ENCODE results near the gene CTNNA3. TPM values are rescaled to one million over a fixed set of nuclear protein-coding genes. Genes with fewer than 3 reads are reported as not detected.

CTNNA3 gene
- total RNA-seq, 1 experiment from 2014 or later, result 0.32 TPM

DNA sequence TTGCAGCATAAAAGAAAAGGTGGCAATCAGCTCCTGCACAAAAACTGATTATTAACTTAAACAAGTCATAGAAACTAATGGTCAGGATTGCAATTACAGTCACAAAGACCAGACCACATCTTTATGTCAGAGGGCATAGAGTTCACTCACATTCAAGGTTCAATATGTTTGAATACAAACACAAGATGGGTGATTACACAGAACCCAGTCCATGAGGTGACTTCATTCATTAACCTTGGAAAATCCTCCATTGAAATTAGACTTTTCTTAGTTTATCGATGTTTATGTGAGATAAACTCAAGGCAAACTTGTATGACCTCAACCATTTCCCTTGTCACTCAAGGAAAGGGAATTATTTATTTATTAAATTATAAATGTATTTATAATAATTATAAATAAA is 1158.8 kb downstream of the CTNNA3 start:
- H3K9ac ChIP-seq (ENCODE audit: low read length), result no peak overlapping the region
- H4K20me1 ChIP-seq (ENCODE audit: insufficient read depth), result no peaks in the 10 kb centered on the region
- BruUV-seq (replicated peaks), result no TSS peak
- H3K79me2 ChIP-seq (ENCODE audit: insufficient read depth, low read length), result no peaks in the 10 kb centered on the region
- RAD21 ChIA-PET (ENCODE audit: low non-redundant PET in 1 of 2, low total read pairs in 2 of 2, uncharacterized antibody in 2 of 2, unreplicated experiment in 2 of 2), result no interaction called here
- no peaks in the 10 kb centered on the region for H3K4me1 ChIP-seq (ENCODE audit: control insufficient read depth in 1 of 2, insufficient read depth in 2 of 2, low read length in 2 of 2)
- no peaks in the 10 kb centered on the region for H3K9me2 ChIP-seq (ENCODE audit: insufficient read depth)
- intact Hi-C loops (cut with micrococcal nuclease), result no loop called here
- DNase-seq (ENCODE audit: low read depth, low spot score) (no peak), ATAC-seq (no peak)
- H3K27ac ChIP-seq (ENCODE audit: low read depth, low read length), result no peak overlapping the region
- H3K4me2 ChIP-seq (ENCODE audit: low read length), result no peak overlapping the region
- CTCF ChIA-PET, result no interaction called here
- H3K27me3 ChIP-seq (ENCODE audit: insufficient read depth, low read length), result no peaks in the 10 kb centered on the region
- no peak overlapping the region for H2AFZ ChIP-seq (ENCODE audit: low read depth, low read length, poor library complexity, severe bottlenecking)
- no peaks in the 10 kb centered on the region for H3K36me3 ChIP-seq (ENCODE audit: control insufficient read depth in 1 of 2, insufficient read depth in 2 of 2, low read length in 2 of 2)
- POLR2A ChIA-PET, result no interaction called here
- H3K9me3 ChIP-seq (ENCODE audit: control insufficient read depth in 1 of 2, insufficient read depth in 1 of 2, low read depth in 1 of 2, low read length in 2 of 2), result no peaks in the 10 kb centered on the region
- H3K4me3 ChIP-seq (replicated peaks in 1 of 2; ENCODE audit: low read depth in 1 of 2, low read length in 2 of 2), result no peak overlapping the region
- TF ChIP-seq EZH2phosphoT487 (IDR thresholded peaks at IDR 0.05; ENCODE audit: borderline replicate concordance) (no peak), TCF7L2 (IDR thresholded peaks at IDR 0.05; ENCODE audit: borderline replicate concordance, extremely low read depth, insufficient read depth, insufficient read length) (no peak)

DNA sequence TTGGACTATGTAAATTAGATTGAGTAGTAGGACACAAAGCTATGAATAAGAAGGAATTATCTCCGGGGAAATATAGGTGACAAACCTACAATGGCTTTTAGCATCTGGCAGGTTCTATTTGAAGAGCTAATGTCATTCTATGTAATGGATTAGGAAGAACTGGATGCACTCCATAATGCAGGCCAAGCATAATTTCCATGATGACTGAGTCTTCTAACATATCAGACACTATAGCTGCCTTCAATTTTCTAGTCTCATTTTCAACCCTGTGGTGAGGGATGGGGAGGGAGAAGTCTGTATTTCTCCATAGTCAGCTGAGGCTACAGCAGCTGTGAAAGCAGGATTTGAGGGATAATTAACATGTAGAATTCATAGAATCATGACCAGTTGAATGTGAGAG is 1160.6 kb downstream of the CTNNA3 start:
- no peaks in the 10 kb centered on the region for H3K27me3 ChIP-seq (ENCODE audit: insufficient read depth, low read length)
- H3K4me3 ChIP-seq (replicated peaks in 1 of 2; ENCODE audit: low read depth in 1 of 2, low read length in 2 of 2), result no peak overlapping the region
- POLR2A ChIA-PET, result no interaction called here
- CTCF ChIA-PET, result no interaction called here
- BruUV-seq (replicated peaks), result no TSS peak
- H4K20me1 ChIP-seq (ENCODE audit: insufficient read depth), result no peaks in the 10 kb centered on the region
- intact Hi-C loops (cut with micrococcal nuclease), result no loop called here
- RAD21 ChIA-PET (ENCODE audit: low non-redundant PET in 1 of 2, low total read pairs in 2 of 2, uncharacterized antibody in 2 of 2, unreplicated experiment in 2 of 2), result no interaction called here
- DNase-seq (ENCODE audit: low read depth, low spot score) (no peak), ATAC-seq (no peak)
- H3K9me3 ChIP-seq (ENCODE audit: control insufficient read depth in 1 of 2, insufficient read depth in 1 of 2, low read depth in 1 of 2, low read length in 2 of 2), result no peaks in the 10 kb centered on the region
- no peak overlapping the region for H3K27ac ChIP-seq (ENCODE audit: low read depth, low read length)
- TF ChIP-seq, protein P1, sequence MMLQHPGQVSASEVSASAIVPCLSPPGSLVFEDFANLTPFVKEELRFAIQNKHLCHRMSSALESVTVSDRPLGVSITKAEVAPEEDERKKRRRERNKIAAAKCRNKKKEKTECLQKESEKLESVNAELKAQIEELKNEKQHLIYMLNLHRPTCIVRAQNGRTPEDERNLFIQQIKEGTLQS (IDR thresholded peaks at IDR 0.05), result no peak
- TF ChIP-seq ZFX (IDR thresholded peaks at IDR 0.05) (no peak), JUND (IDR thresholded peaks at IDR 0.05) (no peak), EZH2phosphoT487 (IDR thresholded peaks at IDR 0.05; ENCODE audit: borderline replicate concordance) (no peak), POLR2AphosphoS5 (IDR thresholded peaks at IDR 0.05; ENCODE audit: low read depth, low read length) (no peak), SIN3A (IDR thresholded peaks at IDR 0.05; ENCODE audit: low read depth) (no peak), POLR2A (IDR thresholded peaks at IDR 0.05; ENCODE audit: borderline replicate concordance, extremely low read depth, insufficient read depth, insufficient read length) (no peak), ZNF274 (IDR thresholded peaks at IDR 0.05; ENCODE audit: low read depth, low read length) (no peak), RAD21 (IDR thresholded peaks at IDR 0.05; ENCODE audit: low read depth) (no peak), CEBPB (IDR thresholded peaks at IDR 0.05; ENCODE audit: low read depth) (no peak), TCF7L2 (IDR thresholded peaks at IDR 0.05; ENCODE audit: borderline replicate concordance, extremely low read depth, insufficient read depth, insufficient read length) (no peak), SRF (IDR thresholded peaks at IDR 0.05; ENCODE audit: low read depth) (no peak), YY1 (IDR thresholded peaks at IDR 0.05; ENCODE audit: extremely low read depth, insufficient replicate concordance, low read depth, low read length) (no peak), CBX3 (IDR thresholded peaks at IDR 0.05; ENCODE audit: low read depth) (no peak)
- TF ChIP-seq, protein P2, sequence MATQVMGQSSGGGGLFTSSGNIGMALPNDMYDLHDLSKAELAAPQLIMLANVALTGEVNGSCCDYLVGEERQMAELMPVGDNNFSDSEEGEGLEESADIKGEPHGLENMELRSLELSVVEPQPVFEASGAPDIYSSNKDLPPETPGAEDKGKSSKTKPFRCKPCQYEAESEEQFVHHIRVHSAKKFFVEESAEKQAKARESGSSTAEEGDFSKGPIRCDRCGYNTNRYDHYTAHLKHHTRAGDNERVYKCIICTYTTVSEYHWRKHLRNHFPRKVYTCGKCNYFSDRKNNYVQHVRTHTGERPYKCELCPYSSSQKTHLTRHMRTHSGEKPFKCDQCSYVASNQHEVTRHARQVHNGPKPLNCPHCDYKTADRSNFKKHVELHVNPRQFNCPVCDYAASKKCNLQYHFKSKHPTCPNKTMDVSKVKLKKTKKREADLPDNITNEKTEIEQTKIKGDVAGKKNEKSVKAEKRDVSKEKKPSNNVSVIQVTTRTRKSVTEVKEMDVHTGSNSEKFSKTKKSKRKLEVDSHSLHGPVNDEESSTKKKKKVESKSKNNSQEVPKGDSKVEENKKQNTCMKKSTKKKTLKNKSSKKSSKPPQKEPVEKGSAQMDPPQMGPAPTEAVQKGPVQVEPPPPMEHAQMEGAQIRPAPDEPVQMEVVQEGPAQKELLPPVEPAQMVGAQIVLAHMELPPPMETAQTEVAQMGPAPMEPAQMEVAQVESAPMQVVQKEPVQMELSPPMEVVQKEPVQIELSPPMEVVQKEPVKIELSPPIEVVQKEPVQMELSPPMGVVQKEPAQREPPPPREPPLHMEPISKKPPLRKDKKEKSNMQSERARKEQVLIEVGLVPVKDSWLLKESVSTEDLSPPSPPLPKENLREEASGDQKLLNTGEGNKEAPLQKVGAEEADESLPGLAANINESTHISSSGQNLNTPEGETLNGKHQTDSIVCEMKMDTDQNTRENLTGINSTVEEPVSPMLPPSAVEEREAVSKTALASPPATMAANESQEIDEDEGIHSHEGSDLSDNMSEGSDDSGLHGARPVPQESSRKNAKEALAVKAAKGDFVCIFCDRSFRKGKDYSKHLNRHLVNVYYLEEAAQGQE (IDR thresholded peaks at IDR 0.05; ENCODE audit: low read depth), result no peak
- TF ChIP-seq, protein P3, sequence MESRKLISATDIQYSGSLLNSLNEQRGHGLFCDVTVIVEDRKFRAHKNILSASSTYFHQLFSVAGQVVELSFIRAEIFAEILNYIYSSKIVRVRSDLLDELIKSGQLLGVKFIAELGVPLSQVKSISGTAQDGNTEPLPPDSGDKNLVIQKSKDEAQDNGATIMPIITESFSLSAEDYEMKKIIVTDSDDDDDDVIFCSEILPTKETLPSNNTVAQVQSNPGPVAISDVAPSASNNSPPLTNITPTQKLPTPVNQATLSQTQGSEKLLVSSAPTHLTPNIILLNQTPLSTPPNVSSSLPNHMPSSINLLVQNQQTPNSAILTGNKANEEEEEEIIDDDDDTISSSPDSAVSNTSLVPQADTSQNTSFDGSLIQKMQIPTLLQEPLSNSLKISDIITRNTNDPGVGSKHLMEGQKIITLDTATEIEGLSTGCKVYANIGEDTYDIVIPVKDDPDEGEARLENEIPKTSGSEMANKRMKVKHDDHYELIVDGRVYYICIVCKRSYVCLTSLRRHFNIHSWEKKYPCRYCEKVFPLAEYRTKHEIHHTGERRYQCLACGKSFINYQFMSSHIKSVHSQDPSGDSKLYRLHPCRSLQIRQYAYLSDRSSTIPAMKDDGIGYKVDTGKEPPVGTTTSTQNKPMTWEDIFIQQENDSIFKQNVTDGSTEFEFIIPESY (IDR thresholded peaks at IDR 0.05; ENCODE audit: extremely low read depth, insufficient replicate concordance, low read length), result no peak
- TF ChIP-seq, protein P4, sequence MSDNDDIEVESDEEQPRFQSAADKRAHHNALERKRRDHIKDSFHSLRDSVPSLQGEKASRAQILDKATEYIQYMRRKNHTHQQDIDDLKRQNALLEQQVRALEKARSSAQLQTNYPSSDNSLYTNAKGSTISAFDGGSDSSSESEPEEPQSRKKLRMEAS (IDR thresholded peaks at IDR 0.05), result no peak
- no peaks in the 10 kb centered on the region for H3K79me2 ChIP-seq (ENCODE audit: insufficient read depth, low read length)
- H3K4me1 ChIP-seq (ENCODE audit: control insufficient read depth in 1 of 2, insufficient read depth in 2 of 2, low read length in 2 of 2), result no peaks in the 10 kb centered on the region
- no peaks in the 10 kb centered on the region for H3K36me3 ChIP-seq (ENCODE audit: control insufficient read depth in 1 of 2, insufficient read depth in 2 of 2, low read length in 2 of 2)
- H2AFZ ChIP-seq (ENCODE audit: low read depth, low read length, poor library complexity, severe bottlenecking), result no peak overlapping the region
- no peak overlapping the region for H3K9ac ChIP-seq (ENCODE audit: low read length)
- no peak overlapping the region for H3K4me2 ChIP-seq (ENCODE audit: low read length)
- H3K9me2 ChIP-seq (ENCODE audit: insufficient read depth), result no peaks in the 10 kb centered on the region
